ENCODE results near the gene LRP10. TPM values are rescaled to one million over a fixed set of nuclear protein-coding genes. Genes with fewer than 3 reads are reported as not detected.

LRP10 gene
- total RNA-seq, 1 donor from 2014 or later = 38.6 TPM

DNA sequence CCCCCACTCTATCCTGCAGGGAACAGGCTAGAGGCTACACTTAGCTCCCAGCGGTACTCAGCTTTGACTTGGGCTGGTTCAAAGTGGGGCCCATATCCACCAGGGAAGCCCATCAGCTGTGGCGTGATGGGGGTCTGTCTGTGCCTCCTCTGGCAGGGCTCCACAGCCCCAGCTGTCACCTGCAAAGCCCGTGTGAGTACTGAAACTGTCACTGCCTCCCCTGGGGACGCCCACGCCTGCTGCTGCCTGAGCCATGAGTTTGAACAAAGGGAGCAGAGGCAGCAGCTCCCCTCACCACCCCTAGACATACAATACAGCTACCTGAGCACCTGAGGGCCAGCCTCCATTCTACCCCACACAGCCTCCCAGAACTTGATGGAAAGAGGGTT, 16.4 kb downstream of the LRP10 start:
- TF ChIP-seq, protein P1, sequence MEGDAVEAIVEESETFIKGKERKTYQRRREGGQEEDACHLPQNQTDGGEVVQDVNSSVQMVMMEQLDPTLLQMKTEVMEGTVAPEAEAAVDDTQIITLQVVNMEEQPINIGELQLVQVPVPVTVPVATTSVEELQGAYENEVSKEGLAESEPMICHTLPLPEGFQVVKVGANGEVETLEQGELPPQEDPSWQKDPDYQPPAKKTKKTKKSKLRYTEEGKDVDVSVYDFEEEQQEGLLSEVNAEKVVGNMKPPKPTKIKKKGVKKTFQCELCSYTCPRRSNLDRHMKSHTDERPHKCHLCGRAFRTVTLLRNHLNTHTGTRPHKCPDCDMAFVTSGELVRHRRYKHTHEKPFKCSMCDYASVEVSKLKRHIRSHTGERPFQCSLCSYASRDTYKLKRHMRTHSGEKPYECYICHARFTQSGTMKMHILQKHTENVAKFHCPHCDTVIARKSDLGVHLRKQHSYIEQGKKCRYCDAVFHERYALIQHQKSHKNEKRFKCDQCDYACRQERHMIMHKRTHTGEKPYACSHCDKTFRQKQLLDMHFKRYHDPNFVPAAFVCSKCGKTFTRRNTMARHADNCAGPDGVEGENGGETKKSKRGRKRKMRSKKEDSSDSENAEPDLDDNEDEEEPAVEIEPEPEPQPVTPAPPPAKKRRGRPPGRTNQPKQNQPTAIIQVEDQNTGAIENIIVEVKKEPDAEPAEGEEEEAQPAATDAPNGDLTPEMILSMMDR (IDR thresholded peaks at IDR 0.05; ENCODE audit: unreplicated experiment) = no peak
- no peak for DNase-seq (ENCODE audit: low spot score in 2 of 2, unreplicated experiment in 2 of 2)
- no peaks in the 10 kb centered on the region for H3K27me3 Mint-ChIP-seq (ENCODE audit: low read depth)
- H3K27ac Mint-ChIP-seq = peak overlapping the region; percentile 98
- peaks cover 50% of the 10 kb centered on the region for H3K4me1 Mint-ChIP-seq
- H3K9me3 Mint-ChIP-seq = no peaks in the 10 kb centered on the region
- no peaks in the 10 kb centered on the region for H3K36me3 Mint-ChIP-seq
- peak overlapping the region; percentile 91 for H3K4me3 Mint-ChIP-seq

DNA sequence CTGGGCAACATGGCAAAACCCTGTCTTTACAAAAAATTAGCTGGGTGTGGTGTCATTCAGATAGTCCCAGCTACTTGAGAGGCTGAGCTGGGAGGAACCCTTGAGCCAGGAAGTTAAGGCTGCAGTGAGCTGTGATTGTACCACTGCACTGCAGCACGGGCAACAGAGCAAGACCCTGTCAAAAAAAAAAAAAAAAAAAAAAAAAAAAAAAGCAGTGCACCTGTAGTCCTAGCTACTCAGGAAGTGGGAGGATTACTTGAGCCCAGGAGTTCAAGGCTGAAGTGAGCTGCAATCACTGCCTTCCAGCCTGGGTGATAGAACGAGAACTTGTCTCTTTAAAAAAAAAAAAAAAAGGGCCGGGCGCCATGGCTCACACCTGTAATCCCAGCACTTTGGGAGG, 17.1 kb downstream of the LRP10 start:
- Mint-ChIP-seq H3K9me3 (no peaks in the 10 kb centered on the region), H3K36me3 (no peaks in the 10 kb centered on the region), H3K4me1 (peaks cover 43% of the 10 kb centered on the region), H3K27ac (no peak overlapping the region), H3K4me3 (no peak overlapping the region), H3K27me3 (ENCODE audit: low read depth) (no peaks in the 10 kb centered on the region)
- DNase-seq (ENCODE audit: low spot score in 2 of 2, unreplicated experiment in 2 of 2) = no peak
- TF ChIP-seq, protein P1 (IDR thresholded peaks at IDR 0.05; ENCODE audit: unreplicated experiment) = no peak

DNA sequence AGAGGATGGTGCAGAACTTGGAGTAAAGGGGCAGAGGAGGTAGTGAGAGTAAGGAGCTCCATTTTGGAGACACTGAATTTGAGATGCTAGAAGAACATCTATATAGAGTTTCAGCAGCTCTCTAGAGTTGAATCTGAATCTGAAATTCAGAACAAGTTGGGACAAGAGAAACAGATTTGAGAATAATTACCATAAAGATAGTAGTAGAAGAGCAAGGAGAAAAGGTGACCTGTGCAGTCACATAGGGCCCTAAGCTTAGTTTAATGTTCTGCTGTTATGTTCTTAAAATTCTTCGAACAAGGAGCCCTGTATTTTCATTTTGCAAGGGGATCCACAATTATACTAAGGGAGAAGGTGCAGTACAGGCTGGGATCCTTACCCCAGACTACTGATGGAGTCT, 18.9 kb downstream of the LRP10 start:
- H3K36me3 Mint-ChIP-seq = no peaks in the 10 kb centered on the region
- no peak overlapping the region for H3K27ac Mint-ChIP-seq
- H3K4me3 Mint-ChIP-seq = no peak overlapping the region
- no peak for DNase-seq (ENCODE audit: low spot score in 2 of 2, unreplicated experiment in 2 of 2)
- no peaks in the 10 kb centered on the region for H3K27me3 Mint-ChIP-seq (ENCODE audit: low read depth)
- H3K9me3 Mint-ChIP-seq = no peaks in the 10 kb centered on the region
- TF ChIP-seq, protein P1 (IDR thresholded peaks at IDR 0.05; ENCODE audit: unreplicated experiment) = no peak
- H3K4me1 Mint-ChIP-seq = peaks cover 30% of the 10 kb centered on the region

DNA sequence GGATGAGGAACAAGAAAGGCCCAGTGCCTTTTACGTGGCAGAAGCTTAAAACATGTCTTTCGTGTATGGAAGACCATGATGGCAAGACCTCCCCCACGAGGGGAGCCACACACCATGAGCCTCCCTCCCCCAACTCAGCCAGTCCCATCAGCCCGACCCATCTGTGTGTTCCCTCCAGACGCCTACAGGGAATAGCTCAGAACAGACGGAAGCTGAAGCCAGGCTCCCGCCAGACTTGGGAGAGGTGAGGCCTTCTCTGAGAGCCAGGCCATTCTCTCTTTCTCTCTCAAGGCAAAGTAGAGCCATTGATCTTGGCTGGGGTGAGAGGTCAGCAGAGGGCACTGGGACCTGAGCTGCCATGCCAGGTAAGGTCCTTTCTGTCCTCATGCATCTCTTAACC, 20.9 kb downstream of the LRP10 start:
- no peaks in the 10 kb centered on the region for H3K9me3 Mint-ChIP-seq
- H3K27ac Mint-ChIP-seq = peak overlapping the region; percentile 64
- H3K4me1 Mint-ChIP-seq = peaks cover 16% of the 10 kb centered on the region

DNA sequence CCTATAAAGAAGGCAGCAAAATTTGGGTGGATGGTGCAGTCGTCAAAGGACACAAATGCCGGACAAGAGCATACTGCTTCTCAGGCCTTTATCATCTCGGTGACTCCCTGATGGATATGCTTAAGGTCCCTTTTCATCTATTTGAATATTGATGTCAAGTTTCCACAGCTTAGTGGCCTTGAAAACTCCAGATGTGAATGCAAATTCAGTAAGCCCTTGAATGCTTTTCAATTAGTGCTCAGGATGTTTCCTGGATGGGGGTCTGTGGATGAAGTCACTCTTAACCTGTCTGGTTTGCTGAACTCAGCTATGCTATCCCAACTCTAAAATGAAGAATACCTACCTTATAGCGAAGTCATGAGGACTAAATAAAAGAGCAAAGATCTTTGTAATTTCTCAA, 22.2 kb downstream of the LRP10 start:
- Mint-ChIP-seq H3K27ac (no peak overlapping the region), H3K36me3 (no peaks in the 10 kb centered on the region), H3K4me1 (peaks cover 8% of the 10 kb centered on the region), H3K27me3 (ENCODE audit: low read depth) (no peaks in the 10 kb centered on the region), H3K4me3 (no peak overlapping the region), H3K9me3 (no peaks in the 10 kb centered on the region)
- TF ChIP-seq, protein P1 (IDR thresholded peaks at IDR 0.05; ENCODE audit: unreplicated experiment) = no peak
- no peak for DNase-seq (ENCODE audit: low spot score in 2 of 2, unreplicated experiment in 2 of 2)

More for the DNA sequence above, 20.9 kb downstream of the LRP10 start:
- Mint-ChIP-seq H3K27me3 (ENCODE audit: low read depth) (no peaks in the 10 kb centered on the region), H3K4me3 (no peak overlapping the region), H3K36me3 (no peaks in the 10 kb centered on the region)
- TF ChIP-seq, protein P1 (IDR thresholded peaks at IDR 0.05; ENCODE audit: unreplicated experiment) = no peak
- no peak for DNase-seq (ENCODE audit: low spot score in 2 of 2, unreplicated experiment in 2 of 2)

- no peaks in the 10 kb centered on the region for H3K27me3 Mint-ChIP-seq (ENCODE audit: low read depth)
- TF ChIP-seq, protein P1 (IDR thresholded peaks at IDR 0.05; ENCODE audit: unreplicated experiment) = no peak
- H3K36me3 Mint-ChIP-seq = no peaks in the 10 kb centered on the region
- no peak for DNase-seq (ENCODE audit: low spot score in 2 of 2, unreplicated experiment in 2 of 2)
- H3K9me3 Mint-ChIP-seq = no peaks in the 10 kb centered on the region
- peaks cover under 1% of the 10 kb centered on the region for H3K4me1 Mint-ChIP-seq
- no peak overlapping the region for H3K27ac Mint-ChIP-seq
- no peak overlapping the region for H3K4me3 Mint-ChIP-seq
Observed at GRCh38 chr14:22895402-22895801, 23.9 kb downstream of the LRP10 start.

Measured in mesothelial cell of epicardium (in vitro differentiated cells).